Fibroblast of villous mesenchyme (primary cell): ENCODE results near the gene ASPHD1. TPM values are rescaled to one million over a fixed set of nuclear protein-coding genes. Genes with fewer than 3 reads are reported as not detected.
A peak's percentile ranks its signal among the peaks of the same experiment; 100 is the strongest.
"Not testable (repeated sequence)": the region's sequence is repeated elsewhere in the genome, so short reads cannot be mapped to it uniquely, and the experiment has no call there.

Experiments
- DNase-seq: peaks from one replicate; pipeline ENCODE4 v3.0.0-alpha.2; 2010; ENCODE audit warnings: low read depth
- H3K4me3 ChIP-seq: 2 replicates; pipeline ENCODE4 v1.5.1; 2011; ENCODE audit warnings: low read depth, mild to moderate bottlenecking, low read length
- CTCF ChIP-seq: IDR thresholded peaks from 2 replicates; pipeline ENCODE4 v1.5.1; 2012; ENCODE audit warnings: low read depth, mild to moderate bottlenecking, low read length; ENCODE audit not compliant: insufficient read depth
- total RNA-seq: library from RNA; depleted of rRNA; stranded (reverse); fragments of >200 nt; gene quantifications from 2 replicates; pipeline ENCODE4 v1.2.3, GENCODE V29; 2012

The ASPHD1 gene
- total RNA-seq, 1 donor = 7.8 TPM

- no peak for DNase-seq
- no peak overlapping the region for H3K4me3 ChIP-seq
- TF ChIP-seq CTCF = no peak
These were observed 8.5 kb downstream of the ASPHD1 start for GRCh38 chr16:29908719-29909220.

- no peak overlapping the region for H3K4me3 ChIP-seq
- peak; percentile 33 for DNase-seq
- no peak for TF ChIP-seq CTCF
These were observed 9.1 kb downstream of the ASPHD1 start for GRCh38 chr16:29909391-29909790.

GRCh38 chr16:29909851-29910250 lies 9.6 kb downstream of the ASPHD1 start:
- DNase-seq, H3K4me3 ChIP-seq: not testable (repeated sequence)

- TF ChIP-seq CTCF = no peak
- DNase-seq = no peak
- no peak overlapping the region for H3K4me3 ChIP-seq
These were observed 10.8 kb downstream of the ASPHD1 start for GRCh38 chr16:29910819-29911675.

GRCh38 chr16:29911676-29912010 lies 11.4 kb downstream of the ASPHD1 start:
- DNase-seq = no peak
- H3K4me3 ChIP-seq = no peak overlapping the region
- TF ChIP-seq CTCF = no peak

GRCh38 chr16:29912087-29912486 lies 11.8 kb downstream of the ASPHD1 start:
- no peak overlapping the region for H3K4me3 ChIP-seq
- no peak for TF ChIP-seq CTCF
- no peak for DNase-seq

- no peak for DNase-seq
- H3K4me3 ChIP-seq = no peak overlapping the region
- no peak for TF ChIP-seq CTCF
These were observed 13.2 kb downstream of the ASPHD1 start for GRCh38 chr16:29913514-29913913.
